Adipocyte (in vitro differentiated cells): ENCODE data around the gene IZUMO2.
"Not testable (repeated sequence)": the region's sequence is repeated elsewhere in the genome, so short reads cannot be mapped to it uniquely, and the experiment has no call there.

Source experiments
- DNase-seq: peaks from one replicate; pipeline ENCODE4 v3.0.0-alpha.2; 2015; ENCODE audit warnings: low read depth
- H3K27me3 ChIP-seq: replicated peaks from 2 replicates; pipeline ENCODE4 v1.7.0; 2013; ENCODE audit warnings: mild to moderate bottlenecking, low read length, moderate library complexity; ENCODE audit not compliant: control insufficient read depth, insufficient read depth
- H3K36me3 ChIP-seq: 2 replicates; pipeline ENCODE4 v1.7.0; 2013; ENCODE audit warnings: low read length, mild to moderate bottlenecking, moderate library complexity; ENCODE audit not compliant: control insufficient read depth, insufficient read depth, severe bottlenecking
- H3K4me1 ChIP-seq: 2 replicates; pipeline ENCODE4 v1.7.0; 2013; ENCODE audit warnings: mild to moderate bottlenecking, low read length, moderate library complexity; ENCODE audit not compliant: control insufficient read depth, insufficient read depth
- H3K4me3 ChIP-seq: 2 replicates; pipeline ENCODE4 v1.7.0; 2013; ENCODE audit warnings: mild to moderate bottlenecking, low read length, moderate library complexity
- H3K9ac ChIP-seq: 2 replicates; pipeline ENCODE4 v1.7.0; 2013; ENCODE audit warnings: mild to moderate bottlenecking, low read length, moderate library complexity
- H3K9me3 ChIP-seq: 2 replicates; pipeline ENCODE4 v1.7.0; 2013; ENCODE audit warnings: mild to moderate bottlenecking, low read length, moderate library complexity; ENCODE audit not compliant: control insufficient read depth

IZUMO2 gene

GRCh38 chr19:50158577-50158976 is 4.5 kb downstream of the IZUMO2 start:
- no peak for DNase-seq
- no peak overlapping the region for H3K9ac ChIP-seq
- H3K4me3 ChIP-seq = no peak overlapping the region
- peaks cover 9% of the 10 kb centered on the region for H3K9me3 ChIP-seq
- H3K27me3 ChIP-seq = no peaks in the 10 kb centered on the region
- no peaks in the 10 kb centered on the region for H3K36me3 ChIP-seq
- H3K4me1 ChIP-seq = no peaks in the 10 kb centered on the region

DNA sequence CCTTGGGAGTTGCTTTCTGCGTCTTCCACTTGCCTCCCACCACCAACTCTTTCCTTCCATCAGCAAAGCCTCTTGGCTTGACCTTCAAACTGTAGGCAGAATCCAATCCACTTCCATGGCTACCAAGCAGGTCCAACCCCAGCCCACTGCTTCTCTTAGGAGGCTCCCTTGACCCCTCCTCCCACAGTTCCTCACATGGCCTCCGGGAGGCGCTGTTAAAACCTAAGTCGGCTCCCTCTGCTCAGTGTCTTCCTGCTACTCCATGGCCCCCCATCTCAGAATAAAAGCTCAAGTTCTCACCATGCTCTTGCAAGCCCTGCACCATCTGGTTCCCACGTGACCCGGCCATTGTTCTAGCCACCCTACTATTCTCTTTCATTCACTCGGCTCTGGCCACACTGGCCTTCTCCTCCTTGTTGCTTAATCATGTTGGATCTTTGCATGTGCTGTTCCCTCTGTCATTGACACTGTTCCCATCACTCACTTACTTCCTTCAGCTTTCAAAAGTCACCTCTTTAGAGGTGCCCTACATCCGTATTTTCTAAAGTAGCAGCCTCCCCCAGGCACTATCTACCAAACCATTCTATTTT is 7.5 kb downstream of the IZUMO2 start:
- Histone ChIP-seq H3K9ac (no peak overlapping the region), H3K4me3 (no peak overlapping the region), H3K27me3 (no peaks in the 10 kb centered on the region), H3K36me3 (no peaks in the 10 kb centered on the region), H3K4me1 (no peaks in the 10 kb centered on the region), H3K9me3 (peaks cover 9% of the 10 kb centered on the region)
- DNase-seq = no peak

DNA sequence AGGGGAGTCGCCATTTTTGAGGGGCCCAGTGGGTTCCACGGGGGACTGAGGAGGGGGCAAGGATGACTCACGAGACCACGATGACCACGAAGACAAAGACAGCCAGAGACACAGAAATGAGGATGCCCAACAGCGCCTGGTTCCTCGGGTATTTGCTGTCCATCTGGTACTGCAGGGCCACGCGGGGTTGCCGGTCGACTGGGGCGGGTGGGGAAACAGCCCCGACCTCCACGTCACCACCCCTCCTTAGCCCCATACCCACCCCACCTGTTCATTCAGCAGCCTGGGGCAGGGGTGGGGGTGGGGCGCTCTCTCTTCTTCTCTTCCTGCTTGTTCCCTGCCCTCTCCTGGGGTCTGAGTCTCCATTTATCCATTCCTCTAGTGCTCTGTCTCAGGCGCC is 8.6 kb downstream of the IZUMO2 start:
- Histone ChIP-seq H3K4me1 (no peaks in the 10 kb centered on the region), H3K9ac (no peak overlapping the region), H3K9me3 (peaks cover 9% of the 10 kb centered on the region), H3K27me3 (no peaks in the 10 kb centered on the region), H3K36me3 (no peaks in the 10 kb centered on the region), H3K4me3 (no peak overlapping the region)
- DNase-seq = no peak

GRCh38 chr19:50152578-50152977 is 10.5 kb downstream of the IZUMO2 start:
- Histone ChIP-seq H3K4me1 (peaks cover under 1% of the 10 kb centered on the region), H3K36me3 (no peaks in the 10 kb centered on the region), H3K27me3 (no peaks in the 10 kb centered on the region), H3K9ac (no peak overlapping the region), H3K4me3 (no peak overlapping the region), H3K9me3 (peaks cover 7% of the 10 kb centered on the region)
- no peak for DNase-seq

- Histone ChIP-seq H3K9me3 (peaks cover 7% of the 10 kb centered on the region), H3K9ac (no peak overlapping the region), H3K36me3 (no peaks in the 10 kb centered on the region), H3K27me3 (peaks cover 4% of the 10 kb centered on the region), H3K4me3 (no peak overlapping the region), H3K4me1 (peaks cover 3% of the 10 kb centered on the region)
- DNase-seq = no peak
Observed at GRCh38 chr19:50148528-50148927, 14.6 kb downstream of the IZUMO2 start.

- peak overlapping the region; percentile 77 for H3K4me3 ChIP-seq
- H3K9ac ChIP-seq = peak overlapping the region; percentile 8
- H3K36me3 ChIP-seq = no peaks in the 10 kb centered on the region
- peak; percentile 89 for DNase-seq
- peaks cover 4% of the 10 kb centered on the region for H3K27me3 ChIP-seq
- H3K9me3 ChIP-seq = peaks cover 7% of the 10 kb centered on the region
- H3K4me1 ChIP-seq = peaks cover 3% of the 10 kb centered on the region
Observed at GRCh38 chr19:50147462-50148423, 15.3 kb downstream of the IZUMO2 start.

DNA sequence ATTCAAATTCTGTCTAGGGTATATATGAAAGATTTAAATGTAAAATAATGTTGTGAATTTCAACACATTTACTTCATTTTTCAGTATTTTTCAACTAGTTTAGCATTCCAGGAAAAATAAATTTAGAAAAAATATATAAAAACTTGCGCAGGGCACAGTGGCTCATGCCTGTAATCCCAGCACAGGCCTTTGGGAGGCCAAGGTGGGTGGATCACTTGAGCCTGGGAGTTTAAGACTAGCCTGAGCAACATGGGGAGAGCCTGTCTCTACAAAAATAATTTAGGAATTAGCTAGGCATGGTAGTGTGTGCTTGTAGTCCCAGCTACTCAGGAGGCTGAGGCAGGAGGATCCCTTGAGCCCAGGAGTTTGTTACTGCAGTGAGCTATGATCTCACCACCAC is 21.2 kb downstream of the IZUMO2 start:
- not testable (repeated sequence) for H3K4me3 ChIP-seq, H3K4me1 ChIP-seq, H3K9me3 ChIP-seq, H3K36me3 ChIP-seq, H3K27me3 ChIP-seq, DNase-seq, H3K9ac ChIP-seq

DNA sequence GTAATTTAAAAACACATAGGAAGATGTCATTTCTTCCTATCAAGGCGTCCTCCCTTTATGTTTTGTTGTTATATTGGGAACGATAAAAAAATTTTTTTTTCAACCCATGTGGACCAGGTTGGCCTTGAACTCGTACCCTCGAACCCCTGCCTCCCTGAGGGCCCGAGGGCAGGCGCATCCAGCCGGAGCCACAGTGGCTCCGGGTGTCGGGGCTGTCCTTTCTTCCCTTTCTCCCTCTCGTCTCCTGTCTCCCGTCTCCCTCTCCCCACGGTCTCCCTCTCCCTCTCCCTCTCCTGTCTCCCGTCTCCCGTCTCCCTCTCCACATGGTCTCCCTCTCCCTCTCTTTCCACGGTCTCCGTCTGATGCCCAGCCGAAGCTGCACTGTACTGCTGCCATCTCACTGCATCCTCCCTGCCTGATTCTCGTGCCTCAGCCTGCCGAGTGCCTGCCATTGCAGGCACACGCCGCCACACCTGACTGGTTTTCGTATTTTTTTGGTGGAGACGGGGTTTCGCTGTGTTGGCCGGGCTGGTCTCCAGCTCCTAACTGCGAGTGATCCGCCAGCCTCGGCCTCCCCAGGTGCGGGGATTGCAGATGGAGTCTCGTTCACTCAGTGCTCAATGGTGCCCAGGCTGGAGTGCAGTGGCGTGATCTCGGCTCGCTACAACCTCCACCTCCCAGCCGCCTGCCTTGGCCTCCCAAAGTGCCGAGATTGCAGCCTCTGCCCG is 22.8 kb downstream of the IZUMO2 start:
- H3K9ac ChIP-seq, DNase-seq, H3K9me3 ChIP-seq, H3K4me1 ChIP-seq, H3K4me3 ChIP-seq, H3K27me3 ChIP-seq, H3K36me3 ChIP-seq: not testable (repeated sequence)

DNA sequence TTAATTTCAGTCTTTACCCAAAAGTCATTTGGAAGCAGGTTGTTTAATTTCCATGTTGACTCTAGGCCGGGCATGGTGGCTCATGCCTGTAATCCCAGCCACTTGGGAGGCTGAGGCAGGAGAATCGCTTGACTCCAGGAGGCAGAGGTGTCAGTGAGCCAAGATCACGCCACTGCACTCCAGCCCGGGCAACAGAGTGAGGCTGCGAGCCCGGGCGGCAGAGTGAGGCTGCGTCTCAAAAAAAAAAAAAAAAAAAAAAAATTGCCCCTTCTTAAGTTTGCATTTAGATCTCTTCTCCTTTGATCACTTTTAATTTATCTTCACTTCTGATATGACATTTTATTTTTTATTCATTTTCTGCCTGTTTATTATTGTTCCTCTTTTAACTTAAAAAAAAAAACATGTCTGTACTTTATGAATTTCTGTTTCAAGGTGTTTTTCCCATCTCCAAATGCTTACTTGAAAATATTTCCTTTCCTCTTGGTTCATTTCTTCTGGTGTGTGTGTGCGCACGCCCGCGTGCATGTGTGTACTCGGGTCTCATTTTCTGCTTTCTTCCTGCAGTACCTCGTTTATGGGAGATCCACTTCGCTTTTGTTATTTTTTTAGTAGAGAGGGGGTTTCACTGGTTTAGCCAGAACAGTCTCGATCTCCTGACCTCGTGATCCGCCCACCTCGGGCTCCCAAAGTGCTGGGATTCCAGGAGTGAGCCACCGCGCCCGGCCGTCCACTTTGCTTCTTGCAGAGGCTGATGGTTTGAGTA is 26.3 kb downstream of the IZUMO2 start:
- H3K9ac ChIP-seq, DNase-seq, H3K27me3 ChIP-seq, H3K9me3 ChIP-seq, H3K36me3 ChIP-seq, H3K4me1 ChIP-seq: not testable (repeated sequence)
- H3K4me3 ChIP-seq = peak overlapping the region; percentile 25

DNA sequence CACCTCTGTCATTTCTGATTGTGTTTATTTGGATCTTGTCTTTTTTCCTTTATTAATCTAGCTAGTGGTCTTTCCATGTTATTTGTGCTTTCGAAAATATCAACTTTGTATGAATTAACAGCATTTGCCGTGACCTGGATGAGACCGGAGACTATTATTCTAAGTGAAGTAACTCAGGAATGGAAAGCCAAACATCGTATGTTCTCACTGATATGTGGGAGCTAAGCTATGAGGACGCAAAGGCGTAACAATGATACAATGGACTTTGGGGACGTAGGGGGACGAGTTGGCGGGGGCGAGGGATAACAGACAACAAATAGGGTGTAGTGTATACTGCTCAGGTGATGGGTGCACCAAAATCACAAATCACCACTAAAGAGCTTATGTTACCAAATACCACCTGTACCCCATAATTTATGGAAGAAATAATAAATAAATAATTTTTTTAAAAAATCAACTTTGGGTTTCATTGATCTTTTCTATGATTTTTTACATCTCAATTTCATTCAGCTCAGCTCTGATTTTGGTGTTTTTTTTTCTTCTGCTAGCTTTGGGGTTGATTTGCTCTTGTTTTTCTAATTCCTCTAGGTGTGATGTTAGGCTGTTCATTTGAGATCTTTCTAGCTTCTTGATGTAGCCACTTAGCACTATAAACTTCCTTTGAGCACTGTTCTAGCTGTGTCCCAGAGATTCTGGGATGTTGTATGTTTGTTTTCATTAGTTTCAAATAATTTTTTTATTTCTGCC is 27.1 kb downstream of the IZUMO2 start:
- not testable (repeated sequence) for DNase-seq, H3K27me3 ChIP-seq, H3K9me3 ChIP-seq, H3K4me3 ChIP-seq, H3K9ac ChIP-seq, H3K4me1 ChIP-seq, H3K36me3 ChIP-seq
